ENCODE results near the gene PELO.

Gene PELO

GRCh38 chr5:52802974-52803336 is 15.2 kb downstream of the PELO start:
- no peak for TF ChIP-seq EZH2phosphoT487 (IDR thresholded peaks at IDR 0.05; ENCODE audit: borderline replicate concordance, low read length)
- TF ChIP-seq, protein P1, sequence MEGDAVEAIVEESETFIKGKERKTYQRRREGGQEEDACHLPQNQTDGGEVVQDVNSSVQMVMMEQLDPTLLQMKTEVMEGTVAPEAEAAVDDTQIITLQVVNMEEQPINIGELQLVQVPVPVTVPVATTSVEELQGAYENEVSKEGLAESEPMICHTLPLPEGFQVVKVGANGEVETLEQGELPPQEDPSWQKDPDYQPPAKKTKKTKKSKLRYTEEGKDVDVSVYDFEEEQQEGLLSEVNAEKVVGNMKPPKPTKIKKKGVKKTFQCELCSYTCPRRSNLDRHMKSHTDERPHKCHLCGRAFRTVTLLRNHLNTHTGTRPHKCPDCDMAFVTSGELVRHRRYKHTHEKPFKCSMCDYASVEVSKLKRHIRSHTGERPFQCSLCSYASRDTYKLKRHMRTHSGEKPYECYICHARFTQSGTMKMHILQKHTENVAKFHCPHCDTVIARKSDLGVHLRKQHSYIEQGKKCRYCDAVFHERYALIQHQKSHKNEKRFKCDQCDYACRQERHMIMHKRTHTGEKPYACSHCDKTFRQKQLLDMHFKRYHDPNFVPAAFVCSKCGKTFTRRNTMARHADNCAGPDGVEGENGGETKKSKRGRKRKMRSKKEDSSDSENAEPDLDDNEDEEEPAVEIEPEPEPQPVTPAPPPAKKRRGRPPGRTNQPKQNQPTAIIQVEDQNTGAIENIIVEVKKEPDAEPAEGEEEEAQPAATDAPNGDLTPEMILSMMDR (IDR thresholded peaks at IDR 0.05; ENCODE audit: low read depth, low read length, poor library complexity, severe bottlenecking): no peak

GRCh38 chr5:52804387-52804791 is 16.7 kb downstream of the PELO start:
- no peaks in the 10 kb centered on the region; the same call in 1 of the 2 replicates for H3F3A ChIP-seq (ENCODE audit: control insufficient read depth, insufficient read depth)
- H3K4me3 ChIP-seq (ENCODE audit: low read length): no peak overlapping the region
- H3K36me3 ChIP-seq (ENCODE audit: control insufficient read depth, low read length): peaks cover 35% of the 10 kb centered on the region
- 0 out of 2 replicates have a peak, but pooled peaks cover 5% of the 10 kb centered on the region for H4K20me1 ChIP-seq (ENCODE audit: control insufficient read depth, insufficient read depth, low read depth, low read length)
- H3K27ac ChIP-seq (ENCODE audit: low read depth, low read length): no peak overlapping the region
- peaks cover 28% of the 10 kb centered on the region for H3K4me1 ChIP-seq (ENCODE audit: control insufficient read depth, low read length)
- TF ChIP-seq, protein P1 (IDR thresholded peaks at IDR 0.05; ENCODE audit: low read depth, low read length, poor library complexity, severe bottlenecking): no peak
- TF ChIP-seq EZH2phosphoT487 (IDR thresholded peaks at IDR 0.05; ENCODE audit: borderline replicate concordance, low read length): no peak
- no peak overlapping the region for H3K4me2 ChIP-seq (ENCODE audit: low read length)
- H3K9me2 ChIP-seq (replicated peaks; ENCODE audit: control insufficient read depth, low read length): no peaks in the 10 kb centered on the region
- H3K79me2 ChIP-seq (ENCODE audit: control insufficient read depth, low read length): peaks cover 44% of the 10 kb centered on the region
- no peaks in the 10 kb centered on the region for H3K9me3 ChIP-seq (ENCODE audit: control insufficient read depth, insufficient read depth, low read length)
- no peaks in the 10 kb centered on the region for H3K27me3 ChIP-seq (ENCODE audit: control insufficient read depth, low read length)

More at GRCh38 chr5:52802974-52803336, 15.2 kb downstream of the PELO start:
- Histone ChIP-seq H4K20me1 (ENCODE audit: control insufficient read depth, insufficient read depth, low read depth, low read length) (0 out of 2 replicates have a peak, but pooled peaks cover 5% of the 10 kb centered on the region), H3K27ac (ENCODE audit: low read depth, low read length) (no peak overlapping the region), H3K4me1 (ENCODE audit: control insufficient read depth, low read length) (peaks cover 38% of the 10 kb centered on the region), H3K36me3 (ENCODE audit: control insufficient read depth, low read length) (peaks cover 35% of the 10 kb centered on the region), H3K4me3 (ENCODE audit: low read length) (peak overlapping the region; percentile 88), H3K9me3 (ENCODE audit: control insufficient read depth, insufficient read depth, low read length) (no peaks in the 10 kb centered on the region), H3F3A (ENCODE audit: control insufficient read depth, insufficient read depth) (no peaks in the 10 kb centered on the region; the same call in 1 of the 2 replicates), H3K9me2 (replicated peaks; ENCODE audit: control insufficient read depth, low read length) (no peaks in the 10 kb centered on the region), H3K79me2 (ENCODE audit: control insufficient read depth, low read length) (peaks cover 53% of the 10 kb centered on the region), H3K27me3 (ENCODE audit: control insufficient read depth, low read length) (no peaks in the 10 kb centered on the region), H3K4me2 (ENCODE audit: low read length) (peak overlapping the region; percentile 90)

GRCh38 chr5:52804981-52805380 is 17.3 kb downstream of the PELO start:
- 0 out of 2 replicates have a peak, but pooled peaks cover 5% of the 10 kb centered on the region for H4K20me1 ChIP-seq (ENCODE audit: control insufficient read depth, insufficient read depth, low read depth, low read length)
- no peaks in the 10 kb centered on the region for H3K27me3 ChIP-seq (ENCODE audit: control insufficient read depth, low read length)
- H3K4me3 ChIP-seq (ENCODE audit: low read length): no peak overlapping the region
- TF ChIP-seq, protein P1 (IDR thresholded peaks at IDR 0.05; ENCODE audit: low read depth, low read length, poor library complexity, severe bottlenecking): no peak
- TF ChIP-seq EZH2phosphoT487 (IDR thresholded peaks at IDR 0.05; ENCODE audit: borderline replicate concordance, low read length): no peak
- H3F3A ChIP-seq (ENCODE audit: control insufficient read depth, insufficient read depth): no peaks in the 10 kb centered on the region; the same call in 1 of the 2 replicates
- no peak overlapping the region for H3K4me2 ChIP-seq (ENCODE audit: low read length)
- H3K9me3 ChIP-seq (ENCODE audit: control insufficient read depth, insufficient read depth, low read length): no peaks in the 10 kb centered on the region
- peaks cover 35% of the 10 kb centered on the region for H3K36me3 ChIP-seq (ENCODE audit: control insufficient read depth, low read length)
- H3K9me2 ChIP-seq (replicated peaks; ENCODE audit: control insufficient read depth, low read length): no peaks in the 10 kb centered on the region
- peaks cover 28% of the 10 kb centered on the region for H3K4me1 ChIP-seq (ENCODE audit: control insufficient read depth, low read length)
- H3K27ac ChIP-seq (ENCODE audit: low read depth, low read length): no peak overlapping the region
- peaks cover 41% of the 10 kb centered on the region for H3K79me2 ChIP-seq (ENCODE audit: control insufficient read depth, low read length)

Measured in DOHH2 (cell line).